Body of pancreas (tissue), 4 donors: Measurements from ENCODE around the gene STXBP4. TPM values are rescaled to one million over a fixed set of nuclear protein-coding genes. Genes with fewer than 3 reads are reported as not detected.

Experiments used
- ATAC-seq: fragments of 150-250 bp; one replicate; pipeline ENCODE4 v1.9.1; 2016
- DNase-seq, 4 donors: peaks; one replicate each; pipeline ENCODE4 v3.0.0-alpha.2; 2019
- H3K27ac ChIP-seq, 4 donors: fragments of 200-600 bp; sonication (generic); 1 replicate in 3 of 4; 2 replicates in 1 of 4; pipeline versions ENCODE4 v1.5.1 to v1.6.1; 2016 to 2019; ENCODE audit warnings: mild to moderate bottlenecking in 1 of 4, mixed read lengths in 1 of 4, moderate library complexity in 1 of 4
- H3K27me3 ChIP-seq, 2 donors: fragments of 200-600 bp; sonication (generic); one replicate each; pipeline ENCODE4 v1.6.0; 2016; ENCODE audit warnings: mild to moderate bottlenecking in 1 of 2
- H3K36me3 ChIP-seq, 2 donors: fragments of 200-600 bp; sonication (generic); replicated peaks in 1 of 2; 2 replicates each; pipeline ENCODE4 v1.5.1; 2016; ENCODE audit warnings: low read depth in 2 of 2; ENCODE audit not compliant: insufficient read depth in 1 of 2
- H3K4me1 ChIP-seq: fragments of 200-600 bp; sonication (generic); one replicate; pipeline ENCODE4 v1.6.0; 2016
- H3K4me3 ChIP-seq, 2 donors: fragments of 200-600 bp; sonication (generic); 1 replicate in 1 of 2; 2 replicates in 1 of 2; pipeline ENCODE4 v1.5.1; 2016 to 2019
- H3K9me3 ChIP-seq, 3 donors: fragments of 200-600 bp; sonication (generic); 1 replicate in 2 of 3; 2 replicates in 1 of 3; pipeline ENCODE4 v1.5.1; 2016
- CTCF ChIP-seq, 7 experiments: fragments of 450-650 bp in 4 of 7; fragments of 200-600 bp in 3 of 7; sonication (generic) in 3 of 7; IDR thresholded peaks; one replicate each; pipeline ENCODE4 v1.5.1; 2016 to 2019; ENCODE audit warnings: antibody characterized with exemption in 7 of 7
- POLR2A ChIP-seq, 3 donors: fragments of 450-650 bp; IDR thresholded peaks; one replicate each; pipeline ENCODE4 v1.6.1; 2016; ENCODE audit warnings: antibody characterized with exemption in 3 of 3, mild to moderate bottlenecking in 2 of 3
- WGBS, 2 donors: methylation state at CpG; one replicate each; pipeline ENCODE4 v1.1.5; 2017; 5-methylcytosine and 5-hydroxymethylcytosine counted together
- intact Hi-C: fragments of 100-400 bp; cut with DNase I; formaldehyde crosslinking; loops from one replicate; pipeline ENCODE4 v1.15.1; 2023
- total RNA-seq, 2 donors: library from RNA; depleted of rRNA; stranded (reverse); fragments of >200 nt; gene quantifications; one replicate each; pipeline ENCODE4 v1.1.0, GENCODE V29; 2016

Gene STXBP4
- total RNA-seq, 2 donors from 2014 or later = 3.6 to 9.3 TPM

GRCh38 chr17:55161935-55162555 is 193.5 kb downstream of the STXBP4 start:
- no peak overlapping the region for H3K27ac ChIP-seq
- no peaks in the 10 kb centered on the region for H3K9me3 ChIP-seq
- intact Hi-C loops = no loop called here
- TF ChIP-seq POLR2A (IDR thresholded peaks at IDR 0.05) (no peak), CTCF (IDR thresholded peaks at IDR 0.05) (no peak)
- no peaks in the 10 kb centered on the region for H3K36me3 ChIP-seq
- H3K4me1 ChIP-seq = peaks cover 8% of the 10 kb centered on the region
- WGBS, 2 donors = 87 to 90% methylated on average over 7 of the region's 7 CpGs
- H3K27me3 ChIP-seq = no peaks in the 10 kb centered on the region
- ATAC-seq (no peak), DNase-seq (no peak)
- no peak overlapping the region for H3K4me3 ChIP-seq

GRCh38 chr17:55162556-55162946 is 194.0 kb downstream of the STXBP4 start:
- no peak for DNase-seq
- Histone ChIP-seq H3K4me1 (peaks cover 3% of the 10 kb centered on the region), H3K36me3 (no peaks in the 10 kb centered on the region), H3K27me3 (no peaks in the 10 kb centered on the region), H3K4me3 (no peak overlapping the region), H3K27ac (no peak overlapping the region), H3K9me3 (no peaks in the 10 kb centered on the region)
- no peak for TF ChIP-seq CTCF (IDR thresholded peaks at IDR 0.05)
- TF ChIP-seq POLR2A (IDR thresholded peaks at IDR 0.05) = no peak
- ATAC-seq = no peak
- intact Hi-C loops = no loop called here

- no peaks in the 10 kb centered on the region for H3K4me1 ChIP-seq
- H3K4me3 ChIP-seq = no peak overlapping the region
- H3K27ac ChIP-seq = no peak overlapping the region
- WGBS, 2 donors = 80 to 83% methylated on average over 3 of the region's 3 CpGs
- no peak for TF ChIP-seq POLR2A (IDR thresholded peaks at IDR 0.05)
- no peak for TF ChIP-seq CTCF (IDR thresholded peaks at IDR 0.05)
- H3K27me3 ChIP-seq = no peaks in the 10 kb centered on the region
- ATAC-seq (no peak), DNase-seq (no peak)
- intact Hi-C loops = no loop called here
- H3K36me3 ChIP-seq = no peaks in the 10 kb centered on the region
- no peaks in the 10 kb centered on the region for H3K9me3 ChIP-seq
Measured at GRCh38 chr17:55163408-55163807, 194.8 kb downstream of the STXBP4 start.

- H3K36me3 ChIP-seq = no peaks in the 10 kb centered on the region
- DNase-seq (no peak), ATAC-seq (no peak)
- TF ChIP-seq CTCF (IDR thresholded peaks at IDR 0.05) (no peak), POLR2A (IDR thresholded peaks at IDR 0.05) (no peak)
- intact Hi-C loops = no loop called here
- no peaks in the 10 kb centered on the region for H3K9me3 ChIP-seq
- H3K4me3 ChIP-seq = no peak overlapping the region
- no peaks in the 10 kb centered on the region for H3K27me3 ChIP-seq
- H3K4me1 ChIP-seq = no peaks in the 10 kb centered on the region
- WGBS, 2 donors = 78 to 86% methylated on average over 2 of the region's 2 CpGs
- no peak overlapping the region for H3K27ac ChIP-seq
Measured at GRCh38 chr17:55166506-55166905, 197.9 kb downstream of the STXBP4 start.

- intact Hi-C loops = no loop called here
- DNase-seq (no peak), ATAC-seq (no peak)
- Histone ChIP-seq H3K27ac (no peak overlapping the region), H3K4me1 (no peaks in the 10 kb centered on the region), H3K9me3 (no peaks in the 10 kb centered on the region), H3K27me3 (no peaks in the 10 kb centered on the region), H3K36me3 (no peaks in the 10 kb centered on the region), H3K4me3 (no peak overlapping the region)
- TF ChIP-seq POLR2A (IDR thresholded peaks at IDR 0.05) = no peak
- no peak for TF ChIP-seq CTCF (IDR thresholded peaks at IDR 0.05)
- WGBS, 2 donors = 70 to 71% methylated on average over 2 of the region's 2 CpGs
Measured at GRCh38 chr17:55167024-55167725, 198.6 kb downstream of the STXBP4 start.
